Hematopoietic multipotent progenitor cell treated with erythropoietin and hydrocortisone succinate and interleukin-3 and kit ligand, for 17 days (in vitro differentiated cells): ENCODE measurements around the gene MARCHF7.
"Not testable (repeated sequence)": the region's sequence is repeated elsewhere in the genome, so short reads cannot be mapped to it uniquely, and the experiment has no call there.

Source experiments
- DNase-seq: peaks from one replicate; pipeline ENCODE4 v3.0.0-alpha.2; 2015; ENCODE audit warnings: low spot score

Gene MARCHF7

GRCh38 chr2:159712143-159712928 is at the start of gene MARCHF7:
MARCHF7 (plus strand) TSS chr2:159712506; CDS start chr2:159729023, 16,517 bp downstream.
- DNase-seq: peak; percentile 96

GRCh38 chr2:159667423-159667822 is 44.9 kb upstream of the MARCHF7 start:
- DNase-seq: not testable (repeated sequence)

GRCh38 chr2:159671047-159671446 is 41.3 kb upstream of the MARCHF7 start:
- no peak for DNase-seq

- DNase-seq: peak; percentile 17
Measured at GRCh38 chr2:159677654-159678053, 34.7 kb upstream of the MARCHF7 start.

- no peak for DNase-seq
Measured at GRCh38 chr2:159680692-159681091, 31.6 kb upstream of the MARCHF7 start.

GRCh38 chr2:159683817-159684216 is 28.5 kb upstream of the MARCHF7 start:
- DNase-seq: no peak

GRCh38 chr2:159684796-159685195 is 27.5 kb upstream of the MARCHF7 start:
- no peak for DNase-seq

- DNase-seq: no peak
Measured at GRCh38 chr2:159694500-159695040, 17.7 kb upstream of the MARCHF7 start.

- no peak for DNase-seq
Measured at GRCh38 chr2:159695795-159696448, 16.4 kb upstream of the MARCHF7 start.

GRCh38 chr2:159703491-159703890 is 8.8 kb upstream of the MARCHF7 start:
- no peak for DNase-seq

- DNase-seq: no peak
Measured at GRCh38 chr2:159706385-159706980, 5.8 kb upstream of the MARCHF7 start.

GRCh38 chr2:159708066-159708760 is 4.1 kb upstream of the MARCHF7 start:
- DNase-seq: no peak

- no peak for DNase-seq
Measured at GRCh38 chr2:159710601-159711180, 1.6 kb upstream of the MARCHF7 start.

GRCh38 chr2:159711562-159712142 is 654 bp upstream of the MARCHF7 start:
- no peak for DNase-seq

GRCh38 chr2:159712929-159713420 is 669 bp downstream of the MARCHF7 start:
- DNase-seq: no peak

GRCh38 chr2:159713631-159714246 is 1.4 kb downstream of the MARCHF7 start:
- DNase-seq: peak; percentile 58

GRCh38 chr2:159714247-159714930 is 2.1 kb downstream of the MARCHF7 start:
- peak; percentile 55 for DNase-seq

GRCh38 chr2:159715451-159715850 is 3.1 kb downstream of the MARCHF7 start:
- DNase-seq: no peak

- not testable (repeated sequence) for DNase-seq
Measured at GRCh38 chr2:159716409-159716808, 4.1 kb downstream of the MARCHF7 start.

GRCh38 chr2:159716857-159717256 is 4.6 kb downstream of the MARCHF7 start:
- DNase-seq: no peak
